Thoracic aorta (tissue), 2 donors: ENCODE results near the gene UEVLD. TPM values are rescaled to one million over a fixed set of nuclear protein-coding genes. Genes with fewer than 3 reads are reported as not detected.

ENCODE experiments used
- ATAC-seq: fragments of 150-250 bp; one replicate; pipeline ENCODE4 v1.8.0; 2017; ENCODE audit warnings: low read depth; ENCODE audit not compliant: insufficient number of reproducible peaks, low FRiP score
- DNase-seq: peaks from one replicate; pipeline ENCODE4 v3.0.0-alpha.2; 2020; ENCODE audit warnings: low spot score
- H3K27ac ChIP-seq, 2 donors: fragments of 200-600 bp; sonication (generic); 1 replicate in 1 of 2; 2 replicates in 1 of 2; pipeline ENCODE4 v1.5.1; 2016; ENCODE audit warnings: mild to moderate bottlenecking in 2 of 2, moderate library complexity in 2 of 2
- H3K27me3 ChIP-seq: fragments of 200-600 bp; sonication (generic); replicated peaks from 2 replicates; pipeline ENCODE4 v1.6.0; 2016; ENCODE audit warnings: mild to moderate bottlenecking; ENCODE audit not compliant: insufficient read depth
- H3K36me3 ChIP-seq: fragments of 200-600 bp; sonication (generic); one replicate; pipeline ENCODE4 v1.5.1; 2016
- H3K4me1 ChIP-seq, 2 donors: fragments of 200-600 bp; sonication (generic); 1 replicate in 1 of 2; 2 replicates in 1 of 2; pipeline versions ENCODE4 v1.5.1 to v1.6.0; 2016; ENCODE audit warnings: low read depth in 2 of 2, mild to moderate bottlenecking in 1 of 2; ENCODE audit not compliant: control insufficient read depth in 1 of 2
- H3K4me3 ChIP-seq: fragments of 200-600 bp; sonication (generic); 2 replicates; pipeline ENCODE4 v1.5.1; 2016; ENCODE audit warnings: mild to moderate bottlenecking
- H3K9me3 ChIP-seq: fragments of 200-600 bp; sonication (generic); 2 replicates; pipeline ENCODE4 v1.5.1; 2016
- total RNA-seq, 2 donors: library from RNA; depleted of rRNA; stranded (reverse); fragments of >200 nt; gene quantifications; one replicate each; pipeline versions ENCODE4 v1.1.0 to v1.2.3, GENCODE V29; 2016
- TF ChIP-seq, protein P1 (sequence below): fragments of 200-600 bp; sonication (generic); IDR thresholded peaks from one replicate; pipeline ENCODE4 v1.5.1; 2019; ENCODE audit warnings: antibody characterized with exemption

The UEVLD gene
- total RNA-seq, 2 donors from 2014 or later: 22.2 to 23.7 TPM

DNA sequence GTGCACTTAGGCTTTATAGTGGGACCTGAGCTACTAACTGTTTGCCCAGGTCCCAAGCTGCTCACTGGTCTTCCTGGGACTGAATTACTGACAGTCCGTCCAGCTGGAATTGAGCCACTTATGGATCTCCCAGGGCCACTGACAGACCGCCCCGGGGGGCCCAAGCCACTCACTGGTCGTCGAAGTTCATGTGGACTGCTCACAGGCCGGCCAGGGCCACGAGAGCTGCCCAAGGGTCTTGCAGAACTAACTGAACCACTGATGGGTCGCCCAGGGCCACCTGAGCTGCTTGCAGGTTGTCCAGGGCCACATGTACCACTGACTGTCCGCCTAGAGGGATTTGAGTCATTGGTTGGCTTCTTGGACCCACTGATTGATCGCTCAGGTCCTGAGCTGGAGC is 26.1 kb upstream of the UEVLD start:
- Histone ChIP-seq H3K27me3 (no peaks in the 10 kb centered on the region), H3K4me1 (peaks cover 8 to 23% of the 10 kb centered on the region in 2 donors), H3K9me3 (no peaks in the 10 kb centered on the region), H3K4me3 (no peak overlapping the region), H3K36me3 (peaks cover 35% of the 10 kb centered on the region), H3K27ac (no peak overlapping the region)
- DNase-seq (no peak), ATAC-seq (no peak)
- TF ChIP-seq, protein P1, sequence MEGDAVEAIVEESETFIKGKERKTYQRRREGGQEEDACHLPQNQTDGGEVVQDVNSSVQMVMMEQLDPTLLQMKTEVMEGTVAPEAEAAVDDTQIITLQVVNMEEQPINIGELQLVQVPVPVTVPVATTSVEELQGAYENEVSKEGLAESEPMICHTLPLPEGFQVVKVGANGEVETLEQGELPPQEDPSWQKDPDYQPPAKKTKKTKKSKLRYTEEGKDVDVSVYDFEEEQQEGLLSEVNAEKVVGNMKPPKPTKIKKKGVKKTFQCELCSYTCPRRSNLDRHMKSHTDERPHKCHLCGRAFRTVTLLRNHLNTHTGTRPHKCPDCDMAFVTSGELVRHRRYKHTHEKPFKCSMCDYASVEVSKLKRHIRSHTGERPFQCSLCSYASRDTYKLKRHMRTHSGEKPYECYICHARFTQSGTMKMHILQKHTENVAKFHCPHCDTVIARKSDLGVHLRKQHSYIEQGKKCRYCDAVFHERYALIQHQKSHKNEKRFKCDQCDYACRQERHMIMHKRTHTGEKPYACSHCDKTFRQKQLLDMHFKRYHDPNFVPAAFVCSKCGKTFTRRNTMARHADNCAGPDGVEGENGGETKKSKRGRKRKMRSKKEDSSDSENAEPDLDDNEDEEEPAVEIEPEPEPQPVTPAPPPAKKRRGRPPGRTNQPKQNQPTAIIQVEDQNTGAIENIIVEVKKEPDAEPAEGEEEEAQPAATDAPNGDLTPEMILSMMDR: no peak

DNA sequence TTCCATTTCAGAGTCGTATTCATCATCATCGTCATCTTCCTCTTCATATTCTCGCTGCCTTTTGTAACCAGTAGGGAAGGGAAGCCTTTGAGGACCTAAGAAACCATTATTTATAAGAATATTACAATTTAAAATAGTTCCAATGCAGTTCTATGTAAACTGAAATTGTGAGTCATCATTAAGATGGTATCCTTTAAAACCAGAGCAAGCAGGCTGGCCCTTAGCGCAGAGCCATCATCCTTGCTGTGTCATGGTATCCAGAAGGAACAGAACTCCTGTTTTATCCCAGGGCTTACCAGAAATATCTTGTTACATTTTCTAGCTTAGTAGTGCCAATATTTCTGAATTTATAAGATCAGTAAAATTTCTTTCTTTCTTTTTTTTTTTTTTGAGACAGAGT is 23.9 kb upstream of the UEVLD start:
- Histone ChIP-seq H3K27ac (no peak overlapping the region), H3K9me3 (no peaks in the 10 kb centered on the region), H3K27me3 (no peaks in the 10 kb centered on the region), H3K4me3 (no peak overlapping the region), H3K36me3 (peaks cover 40% of the 10 kb centered on the region), H3K4me1 (peaks cover 0 to 5% of the 10 kb centered on the region in 2 donors)
- ATAC-seq: no peak
- TF ChIP-seq, protein P1: no peak
- no peak for DNase-seq

DNA sequence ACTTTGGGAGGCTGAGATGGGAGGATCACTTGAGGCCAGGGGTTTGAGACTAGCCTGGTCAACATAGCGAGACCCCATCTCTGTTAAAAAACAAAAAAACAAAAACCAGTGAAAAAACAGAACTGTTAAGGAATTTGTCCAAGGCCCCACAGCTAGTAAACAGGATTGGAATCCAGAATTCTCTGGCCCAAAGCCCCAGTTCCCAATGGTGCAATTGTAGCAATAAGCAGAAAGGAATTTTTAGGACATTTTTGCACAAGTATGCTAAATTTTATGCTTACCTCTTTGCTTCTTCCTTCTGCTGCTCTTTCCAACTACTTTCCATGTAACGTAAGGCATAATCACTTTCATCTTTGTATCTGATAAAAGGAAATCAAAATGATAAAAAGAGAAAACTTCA is 22.7 kb upstream of the UEVLD start:
- TF ChIP-seq, protein P1: no peak
- H3K4me1 ChIP-seq: no peaks in the 10 kb centered on the region
- no peak overlapping the region for H3K4me3 ChIP-seq
- ATAC-seq (no peak), DNase-seq (no peak)
- no peaks in the 10 kb centered on the region for H3K9me3 ChIP-seq
- peaks cover 40% of the 10 kb centered on the region for H3K36me3 ChIP-seq
- no peaks in the 10 kb centered on the region for H3K27me3 ChIP-seq
- no peak overlapping the region for H3K27ac ChIP-seq

DNA sequence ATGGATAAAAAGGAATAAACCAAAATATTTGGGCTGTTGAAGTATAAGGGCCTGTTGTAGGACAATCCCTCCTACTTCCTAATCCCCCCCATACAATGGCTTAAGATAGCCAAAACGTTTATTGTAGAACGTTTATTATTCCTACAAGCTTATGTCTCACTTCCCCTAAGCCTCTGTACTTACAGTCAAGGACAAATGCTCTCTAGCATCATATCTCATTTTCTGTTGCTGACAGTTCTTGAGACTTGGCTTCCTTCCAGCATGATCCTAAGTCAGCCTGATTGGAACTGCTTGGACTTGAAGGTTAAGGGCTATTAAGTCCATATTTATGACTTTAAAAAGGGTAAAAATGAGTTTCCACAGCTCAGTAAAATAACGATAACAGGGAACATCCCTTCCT is 19.8 kb upstream of the UEVLD start:
- DNase-seq (no peak), ATAC-seq (no peak)
- Histone ChIP-seq H3K36me3 (peaks cover 20% of the 10 kb centered on the region), H3K27me3 (no peaks in the 10 kb centered on the region), H3K4me1 (peaks cover 0 to 2% of the 10 kb centered on the region in 2 donors), H3K9me3 (no peaks in the 10 kb centered on the region), H3K27ac (no peak overlapping the region), H3K4me3 (no peak overlapping the region)
- TF ChIP-seq, protein P1: no peak

DNA sequence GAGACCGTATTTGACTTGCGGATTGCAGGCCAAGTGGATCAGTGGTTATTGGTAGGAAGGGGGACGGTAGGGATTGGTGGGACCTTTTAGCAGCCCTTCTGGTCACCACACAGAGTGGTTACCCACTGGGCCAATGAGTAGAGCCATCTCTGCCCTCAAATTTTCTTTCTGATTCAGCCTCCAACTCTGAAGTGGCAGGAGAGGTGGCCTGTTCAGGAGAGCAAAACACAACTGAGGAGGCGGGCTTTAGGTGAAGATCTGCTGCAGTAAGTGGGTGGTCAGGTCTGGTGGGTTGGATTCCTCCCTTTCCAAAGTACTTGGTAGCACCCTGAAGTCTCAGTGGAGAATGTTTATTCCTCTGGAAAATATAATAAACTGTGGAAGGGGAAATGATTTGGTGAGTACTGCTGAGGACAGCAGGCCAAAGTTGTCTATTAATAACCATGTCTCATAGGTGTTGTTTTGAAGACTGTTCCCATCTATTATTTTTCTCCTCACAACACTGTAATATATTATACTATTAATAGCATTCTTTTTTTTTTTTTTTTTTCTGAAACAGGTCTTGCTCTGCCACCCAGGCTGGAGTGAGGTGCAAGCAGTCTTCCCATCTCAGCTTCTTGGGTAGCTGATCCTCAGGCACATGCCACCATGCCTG is 12.5 kb upstream of the UEVLD start:
- H3K4me3 ChIP-seq: no peak overlapping the region
- peaks cover 4 to 8% of the 10 kb centered on the region in 2 donors for H3K4me1 ChIP-seq
- H3K9me3 ChIP-seq: no peaks in the 10 kb centered on the region
- H3K36me3 ChIP-seq: peaks cover under 1% of the 10 kb centered on the region
- H3K27ac ChIP-seq: no peak overlapping the region
- TF ChIP-seq, protein P1: no peak
- no peak for ATAC-seq
- DNase-seq: no peak
- no peaks in the 10 kb centered on the region for H3K27me3 ChIP-seq
